ENCODE results near the gene PAK6. TPM values are rescaled to one million over a fixed set of nuclear protein-coding genes. Genes with fewer than 3 reads are reported as not detected.
A peak's percentile ranks its signal among the peaks of the same experiment; 100 is the strongest.

Gene PAK6
- total and polyA plus RNA-seq, 9 of the 15 experiments (the other 6 are each of a cell fraction or from before 2014, with no cell fraction given): 0.03 to 0.74 (median 0.16) TPM; not detected in 2

DNA sequence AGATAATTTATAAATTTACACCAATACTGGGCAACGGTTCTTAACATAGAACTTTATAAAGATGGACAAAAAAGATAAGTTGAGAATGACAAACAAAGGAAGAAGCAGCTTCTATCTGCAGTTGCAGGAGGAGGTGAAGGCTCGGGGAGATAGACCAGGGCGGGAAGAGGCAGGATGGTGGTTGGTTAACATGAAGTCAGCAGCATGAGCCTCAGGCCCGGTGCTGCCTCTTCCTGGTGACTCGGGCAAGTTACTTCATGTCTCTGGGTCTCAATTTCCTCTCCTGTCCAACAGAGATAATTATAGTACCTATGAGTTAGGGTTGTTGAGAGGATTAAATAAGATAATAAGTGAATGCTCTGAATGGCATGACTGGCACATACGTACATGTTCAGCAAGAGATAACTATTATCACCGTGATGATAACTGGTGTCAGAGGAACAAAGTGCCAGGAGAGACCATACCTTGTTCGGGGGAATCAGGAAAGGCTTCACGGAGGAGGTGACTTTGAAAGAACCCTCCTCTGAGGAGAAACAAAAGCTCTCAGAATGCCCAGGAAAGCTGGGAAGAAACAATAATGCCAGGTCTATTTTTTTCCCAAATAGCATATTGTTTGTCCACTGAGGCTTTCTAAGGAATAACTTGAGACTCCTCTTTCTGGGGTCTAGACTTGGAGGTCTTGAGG is 4.4 kb downstream of the PAK6 start (continued):
- TF ChIP-seq GTF3C2 (IDR thresholded peaks at IDR 0.05; ENCODE audit: borderline replicate concordance, extremely low read depth, insufficient read length) (no peak), MGA (IDR thresholded peaks at IDR 0.05) (peak; percentile 64), EP300 (IDR thresholded peaks at IDR 0.05; ENCODE audit: low read length) (peak; percentile 39; the same call in 1 of the 2 replicates), SLC30A9 (CRISPR knock-in tag; IDR thresholded peaks at IDR 0.05) (no peak), KLF16 (IDR thresholded peaks at IDR 0.05) (peak; percentile 26; the same call in 1 of the 2 replicates), CTCF (IDR thresholded peaks at IDR 0.05 in 2 of 3, conservative IDR thresholded peaks at IDR 0.05 in 1 of 3; ENCODE audit: insufficient read depth in 2 of 3, low read depth in 1 of 3, low read length in 3 of 3) (peak; percentile 10 to 29 (median 14); a peak in 2 of 6 replicates), ZNF12 (CRISPR knock-in tag; IDR thresholded peaks at IDR 0.05) (no peak), ZC3H11A (IDR thresholded peaks at IDR 0.05; ENCODE audit: low read depth, low read length) (no peak), ZNF24 (IDR thresholded peaks at IDR 0.05) (no peak), ZNF584 (CRISPR knock-in tag; IDR thresholded peaks at IDR 0.05; ENCODE audit: low read depth) (no peak), MTA1 (IDR thresholded peaks at IDR 0.05; ENCODE audit: borderline replicate concordance) (no peak)

All from K562 (cell line).